Glomerular visceral epithelial cell (primary cell): ENCODE measurements around the gene TNS3.

Experiments
- DNase-seq: peaks from one replicate; pipeline ENCODE4 v3.0.0-alpha.2; 2016; ENCODE audit errors: extremely low spot score

Gene TNS3

DNA sequence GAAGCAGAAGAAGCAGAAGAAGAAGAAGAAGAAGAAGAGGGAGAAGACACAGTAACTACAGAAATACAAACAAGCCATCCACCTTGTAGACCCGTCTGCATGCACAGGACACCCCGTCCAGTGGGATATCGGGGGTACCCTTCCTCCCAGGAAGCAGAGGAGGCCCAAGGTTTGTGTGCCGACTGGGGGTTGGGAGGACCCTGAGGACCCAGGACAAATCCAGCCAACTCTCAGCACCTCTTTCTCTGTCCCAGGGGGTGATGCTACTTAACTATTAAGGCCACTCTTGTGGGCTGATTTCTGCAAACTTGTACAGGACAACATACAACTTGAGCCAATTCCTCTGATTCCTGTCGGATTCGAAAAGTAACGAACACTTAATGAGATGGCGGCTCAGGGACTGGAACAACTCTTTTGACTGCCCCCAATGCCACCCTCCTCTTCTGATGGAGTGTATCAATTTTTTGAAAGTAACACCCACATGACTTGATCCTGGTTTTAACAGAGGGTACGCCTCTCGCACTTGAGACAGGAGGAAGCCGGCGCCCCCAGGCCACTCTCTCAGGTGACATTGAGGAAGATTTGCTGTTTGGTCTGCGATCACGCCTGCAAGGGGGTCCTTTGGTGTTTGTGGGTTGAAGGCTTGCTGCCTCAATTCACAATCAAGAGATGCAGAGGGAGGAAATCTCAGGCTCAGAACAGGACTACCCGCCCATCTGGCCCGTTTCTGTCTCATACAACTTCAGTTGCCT is 192.6 kb downstream of the TNS3 start:
- DNase-seq = no peak

DNA sequence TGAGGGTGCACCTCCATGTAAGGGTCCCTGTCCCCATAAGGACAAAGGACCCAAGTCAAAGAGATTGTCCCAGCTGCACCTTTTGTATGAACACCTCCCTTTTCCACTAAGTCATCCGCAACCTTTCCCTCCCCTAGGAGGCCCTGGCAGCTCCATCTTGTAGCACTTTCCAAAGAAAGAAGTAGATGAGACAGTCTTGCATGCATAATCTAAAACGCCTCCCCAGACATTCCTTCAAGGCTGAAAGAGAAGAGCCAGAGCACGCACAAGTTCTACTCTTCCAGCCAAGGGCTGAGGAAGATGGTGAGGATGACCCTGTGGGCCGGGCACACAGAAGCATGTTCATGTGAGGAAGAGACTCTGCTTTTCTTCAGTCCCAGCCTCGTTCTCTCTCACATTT is 194.4 kb downstream of the TNS3 start:
- no peak for DNase-seq

DNA sequence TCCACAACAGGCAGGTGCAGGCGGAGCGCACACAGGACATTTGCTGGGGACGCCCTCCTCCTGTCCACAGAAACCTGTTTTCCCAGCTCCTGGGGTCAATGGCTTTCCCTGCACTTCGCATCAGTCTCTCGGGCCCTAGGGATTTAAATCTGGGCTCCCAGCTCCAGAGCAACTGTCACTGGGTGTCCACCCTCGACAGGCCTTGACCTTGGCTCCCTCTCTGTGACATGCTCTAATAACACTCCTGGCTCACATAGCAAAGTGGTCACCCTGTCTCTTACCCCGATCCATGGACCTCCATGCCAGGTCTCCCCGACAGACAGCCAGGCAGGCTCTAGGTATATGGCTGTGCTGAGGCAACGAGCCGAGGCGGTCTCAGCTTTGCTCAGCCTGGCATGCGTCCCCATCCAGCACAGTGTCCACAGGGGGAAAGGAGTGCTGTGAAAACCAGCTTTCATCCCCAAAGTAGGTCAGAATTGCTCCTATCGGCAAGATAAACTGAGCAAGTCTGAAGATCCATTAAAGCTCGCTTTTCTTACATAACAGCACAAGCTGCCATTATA is 195.6 kb downstream of the TNS3 start:
- DNase-seq = no peak

DNA sequence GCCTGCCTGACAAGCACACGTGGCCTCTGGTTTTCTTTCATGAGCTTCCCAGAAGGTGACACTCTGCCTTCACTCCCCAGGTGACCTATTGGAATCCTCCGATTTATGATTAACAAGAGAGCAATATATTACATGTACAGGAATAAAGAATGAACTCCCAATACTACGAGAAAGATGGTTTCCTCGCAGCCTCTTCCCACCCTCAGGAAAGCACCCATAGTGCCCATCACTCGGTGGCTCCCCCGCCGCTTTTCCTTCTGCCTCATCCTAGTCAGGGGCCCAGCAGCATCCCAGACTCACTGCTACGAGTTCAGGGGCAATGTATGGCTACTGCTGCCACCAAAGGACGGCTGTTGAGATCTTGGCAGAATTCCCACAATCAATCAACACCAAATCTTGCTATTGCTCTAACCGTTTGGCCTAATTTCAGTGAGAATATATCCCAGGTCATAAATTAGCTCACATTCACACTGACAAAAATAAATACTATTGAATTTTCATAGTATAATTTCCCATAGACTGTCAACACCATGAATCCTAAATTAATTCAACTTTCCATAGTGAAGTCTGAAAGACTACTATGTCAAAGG is 196.3 kb downstream of the TNS3 start:
- no peak for DNase-seq

DNA sequence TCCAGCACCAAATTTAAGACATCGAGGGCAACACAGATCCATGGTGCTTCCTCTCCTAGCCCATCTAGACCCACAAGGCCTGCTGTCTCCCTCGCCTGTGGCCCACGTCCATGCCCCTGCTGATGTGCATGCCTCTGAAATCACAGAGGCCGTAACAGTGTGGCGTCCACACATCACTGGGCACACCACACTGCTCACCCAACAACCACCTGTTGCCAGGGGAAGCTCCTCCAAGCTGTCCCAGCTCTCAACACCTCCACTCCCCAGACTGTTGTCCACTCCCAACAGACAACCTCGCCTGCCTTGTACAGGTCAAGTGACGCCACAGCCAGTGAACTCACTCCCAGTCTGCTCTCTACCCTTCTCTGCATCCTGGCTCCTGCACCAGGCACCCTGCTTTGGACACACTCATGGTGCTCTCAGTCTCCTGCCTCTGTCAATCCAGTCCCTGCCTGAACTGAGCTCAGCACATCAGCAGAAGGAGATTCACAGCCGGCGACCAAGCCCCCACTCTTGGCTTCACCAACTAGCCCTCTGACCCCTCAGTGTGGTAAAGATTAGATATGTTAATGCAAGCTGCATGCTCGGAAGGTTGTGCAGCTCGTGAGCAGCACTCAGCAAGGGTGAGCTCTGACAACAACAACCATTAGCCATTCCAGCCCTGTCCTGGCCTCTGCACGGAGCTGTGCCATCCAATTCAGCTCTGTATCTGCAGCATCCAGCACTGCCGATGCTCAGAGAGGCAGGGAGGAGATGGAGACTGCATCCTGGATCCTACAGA is 197.0 kb downstream of the TNS3 start:
- no peak for DNase-seq

DNA sequence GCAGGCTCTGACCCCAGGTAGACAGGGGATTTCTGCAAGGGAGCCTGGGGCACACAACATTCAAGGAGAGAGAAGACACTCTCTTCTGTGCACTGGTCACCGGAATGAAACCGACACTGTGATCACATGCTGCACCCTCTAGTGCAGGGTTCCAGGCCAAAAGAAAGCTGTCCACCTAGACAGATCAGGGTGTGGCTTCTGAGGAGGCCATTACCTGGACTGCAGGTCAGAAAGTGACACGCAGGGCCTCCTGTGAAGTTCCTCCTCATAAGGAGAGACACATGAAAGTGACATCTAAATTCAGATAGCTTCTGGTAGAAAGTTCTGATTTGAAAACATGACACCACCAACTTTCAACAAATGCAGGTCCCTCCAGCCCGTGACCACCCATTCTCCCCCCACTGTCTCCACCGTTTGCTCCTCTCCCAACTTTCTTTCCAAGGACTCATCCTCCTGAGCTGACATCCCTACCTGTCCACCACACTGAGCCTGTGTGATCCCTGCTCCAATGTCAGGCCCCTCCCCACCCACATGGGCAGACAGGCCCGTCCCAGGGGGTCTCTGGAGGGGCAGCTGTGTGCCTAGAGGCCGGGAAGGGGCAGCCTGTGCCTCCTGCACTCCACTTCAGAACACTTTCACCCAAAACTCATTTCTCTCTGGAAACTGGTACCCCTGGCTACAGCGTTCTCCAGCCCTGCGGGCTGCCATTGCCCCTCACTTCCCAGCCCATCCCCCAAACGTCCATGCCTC is 198.0 kb downstream of the TNS3 start:
- no peak for DNase-seq

DNA sequence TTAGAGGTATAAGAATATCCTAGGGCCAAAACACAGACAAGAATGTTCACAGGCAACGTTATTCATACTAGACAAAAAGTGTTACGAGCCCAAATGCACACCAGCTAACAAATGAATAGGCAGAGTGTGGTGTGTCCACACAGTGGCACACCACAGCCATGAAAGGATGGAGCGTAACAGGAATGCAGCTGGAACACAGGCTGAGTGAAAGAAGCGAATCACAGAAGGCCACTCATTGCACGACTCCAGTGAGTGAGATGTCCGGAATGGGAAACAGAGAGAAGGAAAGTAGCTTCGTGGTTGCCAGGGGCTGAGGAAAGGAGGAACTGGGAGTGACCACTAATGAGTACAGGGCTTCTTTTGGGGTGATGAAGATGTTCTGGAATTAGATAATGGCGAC is 198.8 kb downstream of the TNS3 start:
- peak; percentile 44 for DNase-seq

DNA sequence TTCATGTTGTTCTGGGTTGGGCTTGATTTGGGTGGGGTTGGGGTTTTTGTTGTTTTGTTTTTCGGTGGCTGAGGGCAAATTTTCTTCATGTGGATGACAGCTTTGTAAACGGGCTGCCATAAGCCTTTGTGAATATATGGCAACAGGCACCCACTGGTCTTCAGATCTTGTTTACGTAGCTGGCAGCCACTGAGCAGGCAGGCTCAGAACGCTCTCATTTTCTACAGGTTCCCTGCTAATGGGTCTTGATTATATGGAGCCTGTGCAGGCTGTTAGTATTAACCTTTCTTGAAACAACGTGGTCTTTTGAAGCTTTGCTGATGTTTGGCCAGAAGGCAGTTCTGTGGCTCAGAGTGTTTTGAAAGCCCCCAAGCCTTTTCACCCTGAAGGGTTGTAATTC is 199.7 kb downstream of the TNS3 start:
- no peak for DNase-seq

DNA sequence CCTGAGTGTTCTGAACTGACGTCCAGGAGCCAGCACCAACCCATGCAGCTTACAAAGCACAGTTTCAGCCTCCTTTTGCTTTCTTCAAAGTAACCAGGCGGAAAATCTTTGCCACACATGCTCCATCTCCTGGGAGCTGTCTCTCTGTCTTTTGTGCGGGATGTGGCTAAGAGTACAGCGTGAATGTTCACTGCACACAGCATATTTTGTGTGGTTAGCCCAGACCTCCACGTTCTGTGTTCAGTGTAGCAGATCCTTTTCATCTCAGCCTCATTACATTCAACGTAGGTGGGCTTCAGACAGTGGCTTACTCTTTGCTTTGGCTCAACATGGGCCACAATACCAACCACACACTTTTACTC is 200.8 kb downstream of the TNS3 start:
- DNase-seq = peak; percentile 73

DNA sequence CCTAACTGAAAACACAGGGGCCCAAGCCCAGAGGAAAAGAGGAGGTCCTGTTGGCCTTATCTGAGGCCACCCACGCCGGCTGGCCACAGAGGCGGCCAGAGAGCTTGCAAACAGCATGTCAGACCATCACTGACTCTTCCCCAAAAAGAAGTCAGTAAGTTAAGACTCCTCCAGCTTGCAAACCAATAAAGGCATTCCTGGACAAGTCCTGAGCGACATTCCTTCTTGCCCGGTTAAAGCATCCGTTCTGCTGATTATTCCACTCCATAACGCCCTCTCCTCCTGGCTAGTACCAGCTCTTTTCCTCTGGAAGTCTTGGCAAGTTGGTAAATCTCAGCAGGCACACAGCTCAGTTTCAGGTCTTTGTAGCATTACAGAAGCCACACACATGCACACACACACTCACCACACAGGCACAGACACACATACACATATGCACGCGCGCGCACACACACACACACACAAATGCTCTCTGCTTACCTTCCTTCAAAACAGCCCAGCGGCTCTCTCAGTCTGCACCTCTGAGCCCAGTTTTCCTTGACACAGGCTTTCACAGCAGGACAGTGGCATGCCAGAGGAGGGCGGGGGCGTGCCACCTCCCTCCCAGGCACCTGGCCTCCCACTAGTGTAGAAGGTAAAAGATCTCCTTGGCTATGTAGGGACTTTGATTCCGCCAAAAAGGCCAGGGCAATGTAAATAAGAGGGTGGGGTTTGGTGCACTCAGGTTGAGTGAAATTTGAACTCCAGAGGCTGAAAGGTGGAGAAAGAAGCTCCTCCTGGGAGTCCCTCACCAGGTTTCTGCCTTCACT is 201.4 kb downstream of the TNS3 start:
- DNase-seq = peak; percentile 42

DNA sequence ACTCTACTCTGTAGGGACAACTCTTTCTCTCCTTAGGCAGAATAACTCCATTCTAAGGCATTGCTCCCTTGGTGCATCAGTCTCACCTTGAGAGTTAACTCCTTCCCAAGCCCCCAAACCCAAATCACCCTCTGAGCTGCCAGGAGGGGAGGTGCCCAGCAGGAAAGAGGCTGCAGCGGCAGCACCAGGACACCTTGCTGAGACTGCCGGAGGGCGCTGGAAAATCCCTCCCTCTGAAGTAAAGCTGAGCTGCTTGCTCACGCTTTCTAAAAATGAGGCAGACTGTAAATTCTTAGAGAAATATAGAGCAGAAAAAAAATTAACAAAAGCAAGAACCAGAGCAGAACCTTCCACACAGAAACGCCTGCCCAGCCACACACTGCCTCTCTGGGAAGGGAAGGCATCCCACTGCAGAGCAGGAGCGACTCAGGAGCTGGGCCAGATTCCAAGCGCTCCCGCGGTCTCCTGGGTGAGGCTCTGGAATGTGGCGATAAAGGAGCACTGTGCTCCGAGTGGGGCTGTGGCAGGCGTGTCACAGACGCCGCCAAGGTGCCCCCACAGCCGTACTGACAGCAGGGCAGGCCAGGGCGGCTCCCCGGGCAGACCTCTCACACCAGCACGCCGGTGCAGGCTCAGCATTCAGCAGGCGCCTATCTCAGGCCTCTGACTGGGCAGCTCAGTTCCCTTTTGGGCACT is 202.1 kb downstream of the TNS3 start:
- DNase-seq = peak; percentile 79

DNA sequence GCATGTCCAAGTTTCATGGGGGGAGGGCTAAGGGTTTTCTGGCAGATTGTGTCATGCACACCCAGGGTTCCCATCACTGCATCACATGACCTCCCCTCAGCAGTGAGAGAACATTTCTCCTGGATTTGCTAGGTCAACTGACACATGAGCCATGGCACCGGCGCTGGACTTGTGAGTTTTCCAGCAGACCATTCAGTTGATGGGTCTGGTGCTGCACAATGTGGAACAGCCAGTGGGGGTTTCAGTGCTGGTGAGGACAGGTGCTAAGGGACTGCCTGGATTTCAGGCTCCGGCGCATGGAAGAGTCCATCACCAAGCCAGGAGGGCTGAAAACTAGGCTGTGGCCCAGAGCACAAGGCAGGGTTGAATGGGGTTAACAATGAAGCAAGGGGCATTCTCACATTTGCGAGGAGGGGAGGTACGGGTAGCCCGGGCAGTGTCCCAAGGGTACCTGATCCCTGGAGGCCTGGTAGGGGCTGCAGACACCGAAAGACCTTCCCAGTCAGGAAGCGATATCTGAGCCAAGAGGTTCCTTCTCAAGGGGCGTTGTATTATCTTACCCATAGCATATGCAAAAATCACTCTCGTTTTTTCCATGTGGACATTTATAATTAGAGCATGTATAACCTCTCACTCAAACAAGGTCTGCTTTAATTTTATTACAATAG is 203.0 kb downstream of the TNS3 start:
- DNase-seq = no peak

DNA sequence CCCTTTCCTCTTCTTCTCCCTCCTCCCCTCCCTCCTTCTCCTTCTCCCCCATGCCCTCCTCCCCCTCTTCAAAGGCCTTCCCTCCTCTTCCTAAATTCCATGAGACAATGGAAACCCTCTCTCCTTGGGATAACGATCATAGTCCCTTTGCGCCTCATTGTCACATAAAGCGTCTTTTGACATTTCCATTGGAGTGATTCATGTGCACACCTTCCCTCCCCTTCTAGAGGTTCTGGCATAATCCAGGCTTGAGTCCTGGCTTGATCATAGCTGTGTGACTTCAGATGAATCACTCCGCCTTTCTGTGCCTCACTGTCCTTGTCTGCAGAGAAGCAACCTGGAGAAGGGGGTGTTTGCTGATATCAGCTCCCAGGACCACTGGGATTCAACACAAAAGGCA is 204.2 kb downstream of the TNS3 start:
- DNase-seq = no peak

DNA sequence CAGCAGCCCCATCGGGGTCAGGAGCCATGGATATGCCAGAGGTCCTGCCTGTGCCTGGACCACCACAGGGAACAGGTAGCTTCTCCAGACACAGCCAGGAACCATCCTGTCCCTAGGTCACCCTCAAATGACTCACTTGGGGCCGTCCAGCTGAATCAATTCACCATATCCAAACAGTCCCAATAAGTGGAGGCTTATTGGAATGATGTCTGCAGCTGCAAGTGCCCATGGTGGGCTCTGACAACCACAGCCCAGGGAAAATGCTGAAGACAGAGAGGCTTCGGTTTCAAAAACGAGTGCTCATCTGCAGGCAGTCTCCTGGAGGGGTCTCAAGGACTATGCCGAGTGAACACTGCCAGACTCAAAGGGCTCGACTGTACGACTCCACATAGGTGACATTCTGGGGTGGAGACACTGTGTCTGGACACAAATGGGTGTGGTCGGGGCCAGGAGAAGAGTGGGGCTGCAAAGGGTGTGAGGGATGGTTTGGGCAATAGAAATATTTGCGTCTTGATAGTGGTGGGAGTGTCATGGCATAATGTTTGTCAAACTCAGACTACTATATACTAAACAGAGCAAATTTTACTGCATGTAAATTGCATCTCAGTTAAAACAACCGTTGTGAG is 204.8 kb downstream of the TNS3 start:
- no peak for DNase-seq

DNA sequence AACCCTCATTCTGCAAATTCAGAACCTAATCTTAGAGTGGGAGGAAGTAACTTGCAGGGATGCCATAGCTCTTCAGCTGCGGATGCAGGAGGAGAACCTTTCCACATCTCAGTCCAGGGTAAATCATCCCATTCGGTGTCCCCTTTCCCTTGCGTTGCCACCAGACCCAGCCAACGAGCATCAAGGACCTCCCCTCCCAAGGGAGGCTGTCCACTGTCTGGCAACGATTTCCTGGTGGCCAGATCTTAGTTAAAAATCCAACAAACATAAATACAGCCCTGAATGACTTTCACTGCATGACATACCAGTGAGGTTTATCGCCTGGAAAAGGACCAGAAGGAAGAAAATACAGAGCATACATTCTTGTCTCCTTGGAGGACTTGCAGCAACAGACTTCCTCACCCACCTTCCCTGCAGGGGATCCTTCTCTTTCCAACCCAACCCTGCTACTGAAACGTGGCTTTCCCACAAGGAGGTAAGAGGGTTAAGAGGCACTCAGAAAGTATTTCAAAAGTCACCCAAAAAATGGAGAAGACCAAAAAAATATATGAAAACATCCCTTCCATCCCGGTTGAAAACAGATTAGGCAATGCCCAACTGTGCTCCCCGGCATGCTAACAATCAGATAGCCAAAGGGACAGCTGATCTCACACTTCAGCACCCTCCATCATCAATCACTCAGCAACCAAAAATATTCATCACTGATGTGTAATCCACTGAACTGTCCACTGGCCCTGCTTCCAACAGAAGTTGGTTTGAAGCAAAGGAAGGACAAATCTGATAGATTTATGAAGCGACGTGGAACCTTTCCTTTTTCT is 206.6 kb downstream of the TNS3 start:
- DNase-seq = peak; percentile 15

DNA sequence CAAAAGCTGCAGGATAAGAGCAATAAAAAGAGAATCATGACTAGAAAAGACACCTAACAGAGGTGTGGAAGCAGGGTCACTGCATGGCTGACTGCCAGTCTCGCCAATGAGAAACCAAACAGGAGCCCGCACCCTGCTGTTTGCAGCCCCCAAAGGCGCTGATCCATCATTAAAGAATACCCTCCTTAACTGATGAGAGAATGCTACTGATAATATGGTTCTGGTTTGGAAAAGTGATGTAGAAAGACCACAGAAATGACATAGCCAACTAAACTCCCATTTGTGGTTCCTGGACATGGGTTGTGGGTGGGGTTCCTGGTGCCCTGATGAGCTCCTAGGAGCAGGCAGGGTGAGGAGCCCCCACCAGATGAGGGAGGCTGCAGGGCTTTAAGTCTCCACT is 207.4 kb downstream of the TNS3 start:
- DNase-seq = no peak

DNA sequence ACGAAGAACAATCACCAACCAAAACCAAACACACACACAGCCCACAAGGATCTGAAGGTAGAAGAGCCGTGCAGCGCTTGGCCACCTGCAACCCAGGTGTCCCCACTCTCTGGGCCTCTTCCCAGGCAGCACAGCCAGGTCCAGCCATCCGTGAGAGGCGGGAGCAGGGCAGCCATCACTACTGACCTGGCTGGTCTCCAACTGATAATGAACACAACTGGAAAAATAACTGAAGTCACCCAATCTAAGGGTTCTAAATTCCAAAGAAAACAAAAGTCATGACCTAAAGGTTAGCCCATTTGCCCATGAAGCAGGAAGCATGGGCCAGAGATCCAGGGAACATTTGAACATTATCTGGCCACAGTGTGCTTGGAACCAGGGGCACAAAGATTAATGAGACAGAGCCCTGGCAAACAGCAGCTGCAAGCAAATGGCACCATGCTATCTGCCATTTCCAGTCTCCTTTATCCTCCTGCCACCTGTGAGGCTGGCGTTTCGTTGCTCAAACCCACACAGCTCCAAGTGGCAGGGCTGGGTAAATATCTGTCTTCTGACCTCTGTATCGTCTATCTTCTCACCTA is 207.9 kb downstream of the TNS3 start:
- peak; percentile 25 for DNase-seq

DNA sequence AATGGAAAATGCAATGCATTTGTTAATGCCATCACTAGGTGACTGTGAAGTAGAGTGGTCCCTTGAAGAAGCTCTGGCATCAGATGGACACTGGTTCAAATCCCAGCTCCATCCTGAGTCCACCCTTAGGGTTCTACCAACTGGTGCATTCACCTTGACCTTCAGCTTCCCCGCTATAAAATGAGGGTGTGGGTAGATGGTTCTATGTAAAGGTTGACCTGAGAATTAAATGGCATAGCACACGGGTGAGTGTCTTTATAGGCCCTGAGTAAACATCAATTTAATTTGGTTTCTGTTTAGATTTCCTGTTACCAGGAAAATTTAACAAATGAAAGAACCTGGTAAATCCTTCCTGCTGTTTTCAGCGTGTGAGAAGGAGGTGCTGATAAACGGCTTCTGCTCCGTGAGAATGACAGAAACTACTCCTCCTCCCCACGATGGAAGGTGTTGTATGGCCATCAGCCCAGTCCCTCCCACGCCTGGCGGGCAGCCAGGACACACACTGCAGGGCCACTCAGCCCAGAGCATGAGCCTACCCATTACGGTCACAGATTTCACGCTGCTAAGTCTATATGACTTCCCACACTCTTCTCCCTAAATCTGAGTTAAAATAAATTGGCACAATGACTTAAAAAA is 210.1 kb downstream of the TNS3 start:
- peak; percentile 78 for DNase-seq
